NB4 (cell line): Measurements from ENCODE around the gene LOX.

Experiments used
- MAX ChIP-seq: IDR thresholded peaks from 2 replicates; pipeline ENCODE4 v1.6.1; 2011; ENCODE audit warnings: low read depth, low read length
- MYC ChIP-seq: IDR thresholded peaks from 2 replicates; pipeline ENCODE4 v1.6.1; 2011; ENCODE audit warnings: low read depth, low read length
- POLR2A ChIP-seq: IDR thresholded peaks from 2 replicates; pipeline ENCODE4 v1.6.1; 2011; ENCODE audit warnings: mild to moderate bottlenecking; ENCODE audit not compliant: insufficient read length; ENCODE audit errors: extremely low read depth
- TF ChIP-seq, protein P1 (sequence below): IDR thresholded peaks from one replicate; pipeline ENCODE4 v1.5.1; 2012; ENCODE audit warnings: low read depth, low read length

DNA sequence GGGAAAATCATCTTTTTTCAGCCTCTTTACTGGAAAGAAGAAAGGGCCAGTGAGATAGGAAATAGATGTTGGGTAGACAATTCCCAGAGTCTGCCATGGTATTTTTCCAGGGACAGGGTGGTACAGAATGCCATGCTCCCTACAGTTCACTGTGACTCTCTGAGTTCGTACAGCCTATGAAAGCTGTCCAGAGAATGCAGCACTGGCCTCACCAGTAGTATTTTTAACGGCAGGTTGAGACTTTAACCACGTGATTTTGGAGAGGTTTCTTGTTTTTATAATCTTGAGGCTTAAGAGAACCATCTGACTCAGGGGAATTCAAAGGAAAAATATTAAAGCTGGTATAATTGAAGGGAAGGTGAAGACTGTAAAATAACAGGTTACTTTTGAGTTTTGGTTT, 41.1 kb upstream of the LOX start:
- no peak for TF ChIP-seq MAX
- TF ChIP-seq POLR2A: no peak
- TF ChIP-seq, protein P1, sequence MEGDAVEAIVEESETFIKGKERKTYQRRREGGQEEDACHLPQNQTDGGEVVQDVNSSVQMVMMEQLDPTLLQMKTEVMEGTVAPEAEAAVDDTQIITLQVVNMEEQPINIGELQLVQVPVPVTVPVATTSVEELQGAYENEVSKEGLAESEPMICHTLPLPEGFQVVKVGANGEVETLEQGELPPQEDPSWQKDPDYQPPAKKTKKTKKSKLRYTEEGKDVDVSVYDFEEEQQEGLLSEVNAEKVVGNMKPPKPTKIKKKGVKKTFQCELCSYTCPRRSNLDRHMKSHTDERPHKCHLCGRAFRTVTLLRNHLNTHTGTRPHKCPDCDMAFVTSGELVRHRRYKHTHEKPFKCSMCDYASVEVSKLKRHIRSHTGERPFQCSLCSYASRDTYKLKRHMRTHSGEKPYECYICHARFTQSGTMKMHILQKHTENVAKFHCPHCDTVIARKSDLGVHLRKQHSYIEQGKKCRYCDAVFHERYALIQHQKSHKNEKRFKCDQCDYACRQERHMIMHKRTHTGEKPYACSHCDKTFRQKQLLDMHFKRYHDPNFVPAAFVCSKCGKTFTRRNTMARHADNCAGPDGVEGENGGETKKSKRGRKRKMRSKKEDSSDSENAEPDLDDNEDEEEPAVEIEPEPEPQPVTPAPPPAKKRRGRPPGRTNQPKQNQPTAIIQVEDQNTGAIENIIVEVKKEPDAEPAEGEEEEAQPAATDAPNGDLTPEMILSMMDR: no peak
- TF ChIP-seq MYC: no peak
